SK-N-SH treated with all-trans-retinoic acid at 6 μM for 48 hours (cell line): ENCODE measurements around the gene FAM161B.

Experiments
- ATAC-seq: fragments of 200-7000 bp; cut with Tn5 transposase; 3 replicates; pipeline ENCODE4 v1.9.1; 2020; ENCODE audit warnings: mild to moderate bottlenecking, moderate library complexity
- ARNTL ChIP-seq: fragments of 450-650 bp; formaldehyde crosslinking; IDR thresholded peaks from 2 replicates; pipeline ENCODE4 v1.5.0; 2020; ENCODE audit warnings: low read depth, mild to moderate bottlenecking, moderate library complexity, borderline replicate concordance
- BACH2 ChIP-seq: fragments of 250-450 bp; sonication (Bioruptor Pico); IDR thresholded peaks from 2 replicates; pipeline ENCODE4 v1.9.0; 2021; ENCODE audit warnings: mild to moderate bottlenecking, borderline replicate concordance
- CREB5 ChIP-seq: fragments of 250-450 bp; sonication (Bioruptor Pico); IDR thresholded peaks from 2 replicates; pipeline ENCODE4 v1.5.1; 2020; ENCODE audit warnings: low read depth, mild to moderate bottlenecking, moderate library complexity
- ESRRG ChIP-seq: fragments of 250-450 bp; sonication (Bioruptor Pico); IDR thresholded peaks from 2 replicates; pipeline ENCODE4 v1.6.1; 2021; ENCODE audit warnings: mild to moderate bottlenecking
- GLIS3 ChIP-seq: fragments of 250-450 bp; sonication (Bioruptor Pico); IDR thresholded peaks from 2 replicates; pipeline ENCODE4 v1.5.0; 2020; ENCODE audit warnings: mild to moderate bottlenecking, moderate library complexity
- POU6F1 ChIP-seq: fragments of 250-450 bp; sonication (Bioruptor Pico); IDR thresholded peaks from 2 replicates; pipeline ENCODE4 v1.8.0; 2021; ENCODE audit warnings: low read depth, mild to moderate bottlenecking, moderate library complexity, borderline replicate concordance
- PPARA ChIP-seq: fragments of 250-450 bp; sonication (Bioruptor Pico); IDR thresholded peaks from 2 replicates; pipeline ENCODE4 v1.5.0; 2020; ENCODE audit warnings: mild to moderate bottlenecking, borderline replicate concordance
- RARB ChIP-seq: fragments of 250-450 bp; sonication (Bioruptor Pico); IDR thresholded peaks from 2 replicates; pipeline ENCODE4 v1.8.0; 2021; ENCODE audit warnings: mild to moderate bottlenecking, moderate library complexity
- SNAI2 ChIP-seq: fragments of 250-450 bp; sonication (Bioruptor Pico); IDR thresholded peaks from 2 replicates; pipeline ENCODE4 v1.5.0; 2020; ENCODE audit warnings: mild to moderate bottlenecking, moderate library complexity
- TOX ChIP-seq: fragments of 250-450 bp; sonication (Bioruptor Pico); IDR thresholded peaks from 2 replicates; pipeline ENCODE4 v1.8.0; 2021; ENCODE audit warnings: mild to moderate bottlenecking, moderate library complexity, borderline replicate concordance
- TSHZ2 ChIP-seq: fragments of 250-450 bp; sonication (Bioruptor Pico); IDR thresholded peaks from 2 replicates; pipeline ENCODE4 v1.5.0; 2020; ENCODE audit warnings: mild to moderate bottlenecking, moderate library complexity
- ZC3H10 ChIP-seq: fragments of 250-450 bp; sonication (Bioruptor Pico); IDR thresholded peaks from 2 replicates; pipeline ENCODE4 v1.5.1; 2021; ENCODE audit warnings: mild to moderate bottlenecking, moderate library complexity
- ZFP3 ChIP-seq: fragments of 250-450 bp; sonication (Bioruptor Pico); IDR thresholded peaks from 2 replicates; pipeline ENCODE4 v1.5.0; 2020; ENCODE audit warnings: mild to moderate bottlenecking, moderate library complexity
- ZFP30 ChIP-seq: fragments of 450-650 bp; formaldehyde crosslinking; IDR thresholded peaks from 2 replicates; pipeline ENCODE4 v1.5.0; 2022; ENCODE audit warnings: mild to moderate bottlenecking, moderate library complexity
- ZNF565 ChIP-seq: fragments of 450-650 bp; formaldehyde crosslinking; conservative IDR thresholded peaks from 2 replicates; pipeline ENCODE4 v1.5.0; 2020; ENCODE audit warnings: low read depth, mild to moderate bottlenecking, moderate library complexity
- ZNF70 ChIP-seq: fragments of 450-650 bp; formaldehyde crosslinking; IDR thresholded peaks from 2 replicates; pipeline ENCODE4 v1.5.0; 2020; ENCODE audit warnings: mild to moderate bottlenecking, moderate library complexity
- ZNF8 ChIP-seq: fragments of 450-650 bp; formaldehyde crosslinking; IDR thresholded peaks from 2 replicates; pipeline ENCODE4 v1.5.0; 2020; ENCODE audit warnings: mild to moderate bottlenecking, moderate library complexity
- TF ChIP-seq, protein P1 (sequence below): fragments of 250-450 bp; sonication (Bioruptor Pico); IDR thresholded peaks from 2 replicates; pipeline ENCODE4 v1.5.1; 2021; ENCODE audit warnings: mild to moderate bottlenecking, moderate library complexity

The FAM161B gene

DNA sequence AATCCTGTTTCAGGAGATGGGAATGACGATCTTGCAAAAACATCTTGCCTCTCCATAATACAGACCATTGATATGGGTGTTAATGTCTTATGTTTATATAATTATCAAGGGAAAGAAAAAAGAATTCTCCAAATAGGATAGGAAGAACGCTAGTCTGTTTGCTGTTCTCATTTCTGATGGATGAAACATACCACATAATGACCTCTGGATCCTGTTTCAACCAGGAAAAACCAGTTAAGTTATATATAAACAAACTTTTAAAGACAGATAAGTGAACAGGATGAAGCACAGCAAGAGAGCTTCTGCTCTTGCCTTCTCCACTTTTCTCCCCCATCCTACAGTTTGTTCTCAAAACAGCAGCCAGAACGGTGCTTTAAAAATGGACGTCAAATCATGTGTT is 28.0 kb upstream of the FAM161B start:
- TF ChIP-seq BACH2 (no peak), ZNF70 (CRISPR knock-in tag) (no peak), ZFP30 (CRISPR knock-in tag) (no peak), RARB (CRISPR knock-in tag) (no peak), TSHZ2 (no peak), PPARA (CRISPR knock-in tag) (no peak), POU6F1 (CRISPR knock-in tag) (no peak), CREB5 (CRISPR knock-in tag) (no peak), GLIS3 (CRISPR knock-in tag) (no peak), ARNTL (CRISPR knock-in tag) (no peak), ZNF565 (CRISPR knock-in tag) (no peak), TOX (no peak), ZNF8 (CRISPR knock-in tag) (no peak)
- TF ChIP-seq, protein P1, sequence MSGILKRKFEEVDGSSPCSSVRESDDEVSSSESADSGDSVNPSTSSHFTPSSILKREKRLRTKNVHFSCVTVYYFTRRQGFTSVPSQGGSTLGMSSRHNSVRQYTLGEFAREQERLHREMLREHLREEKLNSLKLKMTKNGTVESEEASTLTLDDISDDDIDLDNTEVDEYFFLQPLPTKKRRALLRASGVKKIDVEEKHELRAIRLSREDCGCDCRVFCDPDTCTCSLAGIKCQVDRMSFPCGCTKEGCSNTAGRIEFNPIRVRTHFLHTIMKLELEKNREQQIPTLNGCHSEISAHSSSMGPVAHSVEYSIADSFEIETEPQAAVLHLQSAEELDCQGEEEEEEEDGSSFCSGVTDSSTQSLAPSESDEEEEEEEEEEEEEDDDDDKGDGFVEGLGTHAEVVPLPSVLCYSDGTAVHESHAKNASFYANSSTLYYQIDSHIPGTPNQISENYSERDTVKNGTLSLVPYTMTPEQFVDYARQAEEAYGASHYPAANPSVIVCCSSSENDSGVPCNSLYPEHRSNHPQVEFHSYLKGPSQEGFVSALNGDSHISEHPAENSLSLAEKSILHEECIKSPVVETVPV (CRISPR knock-in tag) = no peak
- ATAC-seq = no peak

DNA sequence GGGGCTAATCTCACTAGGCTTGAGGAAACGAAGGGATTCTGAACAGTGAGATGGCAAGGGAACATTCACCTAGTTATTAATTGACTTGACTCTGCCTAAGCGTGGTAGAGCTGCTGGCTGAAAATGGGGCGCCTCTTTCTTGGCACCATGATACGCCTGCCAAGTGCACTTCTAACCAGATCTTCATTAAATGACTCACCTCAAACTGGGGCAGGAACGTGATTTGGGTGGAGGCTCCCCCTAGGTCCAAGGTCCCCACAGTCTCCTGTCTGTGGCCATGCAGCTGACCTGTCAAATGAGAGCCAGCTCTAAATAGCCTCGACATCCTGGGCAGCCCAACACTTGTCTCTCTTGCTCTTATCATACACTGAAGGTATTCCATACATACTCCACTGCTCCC is 26.2 kb upstream of the FAM161B start:
- TF ChIP-seq, protein P1 (CRISPR knock-in tag) = no peak
- TF ChIP-seq TSHZ2 (no peak), SNAI2 (CRISPR knock-in tag) (no peak), TOX (no peak), ZNF565 (CRISPR knock-in tag) (no peak), BACH2 (no peak)
- ATAC-seq = no peak

DNA sequence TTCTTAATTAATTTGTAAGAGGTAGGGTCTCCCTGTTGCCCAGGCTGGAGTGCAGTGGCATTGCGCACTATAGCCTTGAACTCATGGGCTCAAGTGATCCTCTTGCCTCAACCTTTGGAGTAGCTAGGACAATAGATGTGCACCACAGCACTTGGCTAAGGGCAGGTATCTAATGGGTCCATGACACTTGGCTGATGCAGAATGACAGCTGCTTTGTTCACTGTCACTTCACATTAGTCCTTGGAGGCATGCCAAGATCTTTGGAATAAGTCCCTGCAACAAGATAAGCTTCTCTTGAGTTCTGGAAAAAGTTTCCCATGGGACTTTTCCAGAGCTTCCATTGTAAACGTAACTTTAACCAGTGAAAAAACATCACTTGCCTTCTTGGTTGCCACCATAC is 23.6 kb upstream of the FAM161B start:
- TF ChIP-seq TSHZ2 = no peak
- TF ChIP-seq GLIS3 (CRISPR knock-in tag) = no peak
- no peak for TF ChIP-seq CREB5 (CRISPR knock-in tag)
- TF ChIP-seq PPARA (CRISPR knock-in tag) = no peak
- no peak for TF ChIP-seq ESRRG (CRISPR knock-in tag)
- no peak for TF ChIP-seq ZC3H10 (CRISPR knock-in tag)
- TF ChIP-seq ZNF565 (CRISPR knock-in tag) = no peak
- no peak for TF ChIP-seq ZFP3 (CRISPR knock-in tag)
- no peak for TF ChIP-seq SNAI2 (CRISPR knock-in tag)
- TF ChIP-seq ZNF8 (CRISPR knock-in tag) = no peak
- no peak for TF ChIP-seq ZNF70 (CRISPR knock-in tag)
- TF ChIP-seq BACH2 = no peak
- no peak for TF ChIP-seq ZFP30 (CRISPR knock-in tag)
- no peak for TF ChIP-seq TOX
- ATAC-seq = no peak
